ENCODE measurements around the gene MTHFD1L. TPM values are rescaled to one million over a fixed set of nuclear protein-coding genes. Genes with fewer than 3 reads are reported as not detected.
A peak's percentile ranks its signal among the peaks of the same experiment; 100 is the strongest.

Gene MTHFD1L
- total RNA-seq, 1 donor from 2014 or later, result 66.0 TPM

DNA sequence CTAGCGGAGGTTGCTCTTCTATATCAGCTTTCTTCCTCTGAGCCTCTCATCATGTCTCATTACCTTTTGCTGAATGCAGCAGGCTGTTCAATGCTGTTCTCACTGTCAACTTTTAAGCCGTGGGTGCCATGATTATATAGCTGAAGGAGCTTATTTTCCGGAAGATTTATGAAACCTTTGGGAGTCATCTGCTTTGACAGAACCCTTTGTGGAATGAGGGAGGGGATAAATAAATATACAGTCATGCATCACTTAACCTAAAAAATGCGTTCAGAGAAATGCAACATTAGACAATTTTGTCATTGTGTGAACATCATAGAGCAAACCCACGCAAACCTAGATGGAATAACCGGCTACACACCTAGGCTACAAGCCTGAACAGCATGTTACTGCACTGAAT is 272.0 kb downstream of the MTHFD1L start:
- peaks cover 9% of the 10 kb centered on the region for H3K4me1 Mint-ChIP-seq (ENCODE audit: unreplicated experiment)
- H3K36me3 Mint-ChIP-seq (ENCODE audit: low read depth, unreplicated experiment), result no peaks in the 10 kb centered on the region
- DNase-seq (ENCODE audit: low spot score), result no peak
- TF ChIP-seq, protein P1, sequence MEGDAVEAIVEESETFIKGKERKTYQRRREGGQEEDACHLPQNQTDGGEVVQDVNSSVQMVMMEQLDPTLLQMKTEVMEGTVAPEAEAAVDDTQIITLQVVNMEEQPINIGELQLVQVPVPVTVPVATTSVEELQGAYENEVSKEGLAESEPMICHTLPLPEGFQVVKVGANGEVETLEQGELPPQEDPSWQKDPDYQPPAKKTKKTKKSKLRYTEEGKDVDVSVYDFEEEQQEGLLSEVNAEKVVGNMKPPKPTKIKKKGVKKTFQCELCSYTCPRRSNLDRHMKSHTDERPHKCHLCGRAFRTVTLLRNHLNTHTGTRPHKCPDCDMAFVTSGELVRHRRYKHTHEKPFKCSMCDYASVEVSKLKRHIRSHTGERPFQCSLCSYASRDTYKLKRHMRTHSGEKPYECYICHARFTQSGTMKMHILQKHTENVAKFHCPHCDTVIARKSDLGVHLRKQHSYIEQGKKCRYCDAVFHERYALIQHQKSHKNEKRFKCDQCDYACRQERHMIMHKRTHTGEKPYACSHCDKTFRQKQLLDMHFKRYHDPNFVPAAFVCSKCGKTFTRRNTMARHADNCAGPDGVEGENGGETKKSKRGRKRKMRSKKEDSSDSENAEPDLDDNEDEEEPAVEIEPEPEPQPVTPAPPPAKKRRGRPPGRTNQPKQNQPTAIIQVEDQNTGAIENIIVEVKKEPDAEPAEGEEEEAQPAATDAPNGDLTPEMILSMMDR (IDR thresholded peaks at IDR 0.05; ENCODE audit: unreplicated experiment), result no peak
- H3K27me3 Mint-ChIP-seq (ENCODE audit: unreplicated experiment), result peaks cover 3% of the 10 kb centered on the region
- no peak overlapping the region for H3K27ac Mint-ChIP-seq (ENCODE audit: unreplicated experiment)
- H3K4me3 Mint-ChIP-seq (ENCODE audit: unreplicated experiment), result no peak overlapping the region
- H3K9me3 Mint-ChIP-seq (ENCODE audit: unreplicated experiment), result no peaks in the 10 kb centered on the region

DNA sequence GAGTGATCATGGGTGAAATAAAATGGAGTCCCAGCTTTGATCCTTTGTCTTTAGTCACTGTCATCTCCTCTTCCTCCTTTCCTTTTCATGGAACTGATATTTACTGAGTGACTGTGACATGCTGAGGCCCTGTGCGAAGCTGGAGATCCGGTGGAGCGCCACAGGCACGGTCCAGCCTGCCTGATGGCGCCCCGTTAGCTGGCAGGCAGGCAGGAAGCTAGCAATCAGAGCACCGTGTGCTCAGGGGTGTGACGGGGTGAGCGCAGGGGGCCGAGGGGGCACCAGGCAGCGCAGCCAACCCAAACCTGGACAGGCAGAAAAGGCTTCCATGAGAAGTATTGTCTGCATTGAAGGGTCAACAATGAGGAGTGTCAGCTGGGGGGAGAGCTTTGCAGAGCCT is 274.0 kb downstream of the MTHFD1L start:
- H3K27me3 Mint-ChIP-seq (ENCODE audit: unreplicated experiment), result peaks cover 3% of the 10 kb centered on the region
- peaks cover 25% of the 10 kb centered on the region for H3K4me1 Mint-ChIP-seq (ENCODE audit: unreplicated experiment)
- peak overlapping the region; percentile 42 for H3K4me3 Mint-ChIP-seq (ENCODE audit: unreplicated experiment)
- H3K9me3 Mint-ChIP-seq (ENCODE audit: unreplicated experiment), result no peaks in the 10 kb centered on the region
- no peaks in the 10 kb centered on the region for H3K36me3 Mint-ChIP-seq (ENCODE audit: low read depth, unreplicated experiment)
- TF ChIP-seq, protein P1 (IDR thresholded peaks at IDR 0.05; ENCODE audit: unreplicated experiment), result no peak
- H3K27ac Mint-ChIP-seq (ENCODE audit: unreplicated experiment), result no peak overlapping the region
- DNase-seq (ENCODE audit: low spot score), result no peak

DNA sequence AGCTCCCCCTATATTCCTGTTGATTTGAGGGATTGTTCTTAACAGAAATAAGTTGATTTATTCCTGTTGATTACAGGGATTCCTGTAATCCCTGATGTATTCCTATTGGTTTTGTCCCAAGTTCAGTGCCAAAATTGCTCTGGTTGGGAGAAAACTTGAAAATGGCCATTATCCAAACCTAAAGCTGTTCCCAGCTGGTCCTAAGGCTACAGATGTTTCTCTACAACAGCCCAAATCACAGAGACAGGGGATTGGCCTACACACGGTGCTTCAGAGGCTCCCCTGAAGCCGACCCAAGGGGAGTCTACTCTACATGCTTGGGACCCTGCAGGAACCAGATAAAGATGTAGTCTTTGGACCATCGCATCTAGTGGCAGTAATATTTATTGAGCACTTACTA is 275.3 kb downstream of the MTHFD1L start:
- TF ChIP-seq, protein P1 (IDR thresholded peaks at IDR 0.05; ENCODE audit: unreplicated experiment), result no peak
- Mint-ChIP-seq H3K9me3 (ENCODE audit: unreplicated experiment) (no peaks in the 10 kb centered on the region), H3K27me3 (ENCODE audit: unreplicated experiment) (peaks cover 3% of the 10 kb centered on the region)

DNA sequence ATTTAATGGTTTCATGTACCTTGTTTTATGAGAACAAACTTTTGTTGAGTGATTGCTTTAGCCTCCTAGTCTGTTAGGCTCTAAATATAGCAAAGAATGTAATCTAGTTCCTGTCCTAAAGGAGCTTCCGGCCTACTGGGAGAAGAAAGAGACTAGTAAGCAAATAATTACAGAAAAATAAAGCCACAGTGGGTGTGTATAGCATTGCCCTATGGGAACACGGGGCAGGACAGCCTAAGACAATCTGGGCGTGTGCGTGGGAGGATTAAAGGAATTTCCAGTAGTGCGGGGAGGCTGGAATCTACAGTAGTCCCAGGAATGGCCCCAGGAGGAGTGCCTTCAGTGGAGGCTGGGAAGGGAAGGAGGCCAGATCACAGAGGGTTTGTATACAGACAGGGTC is 276.2 kb downstream of the MTHFD1L start:
- Mint-ChIP-seq H3K4me1 (ENCODE audit: unreplicated experiment) (peaks cover 29% of the 10 kb centered on the region), H3K4me3 (ENCODE audit: unreplicated experiment) (no peak overlapping the region), H3K27ac (ENCODE audit: unreplicated experiment) (peak overlapping the region; percentile 24), H3K9me3 (ENCODE audit: unreplicated experiment) (no peaks in the 10 kb centered on the region), H3K36me3 (ENCODE audit: low read depth, unreplicated experiment) (no peaks in the 10 kb centered on the region), H3K27me3 (ENCODE audit: unreplicated experiment) (peaks cover 3% of the 10 kb centered on the region)
- no peak for DNase-seq (ENCODE audit: low spot score)
- TF ChIP-seq, protein P1 (IDR thresholded peaks at IDR 0.05; ENCODE audit: unreplicated experiment), result no peak

More for the DNA sequence above, 275.3 kb downstream of the MTHFD1L start:
- Mint-ChIP-seq H3K27ac (ENCODE audit: unreplicated experiment) (no peak overlapping the region), H3K4me3 (ENCODE audit: unreplicated experiment) (no peak overlapping the region), H3K4me1 (ENCODE audit: unreplicated experiment) (peaks cover 29% of the 10 kb centered on the region), H3K36me3 (ENCODE audit: low read depth, unreplicated experiment) (no peaks in the 10 kb centered on the region)
- no peak for DNase-seq (ENCODE audit: low spot score)

DNA sequence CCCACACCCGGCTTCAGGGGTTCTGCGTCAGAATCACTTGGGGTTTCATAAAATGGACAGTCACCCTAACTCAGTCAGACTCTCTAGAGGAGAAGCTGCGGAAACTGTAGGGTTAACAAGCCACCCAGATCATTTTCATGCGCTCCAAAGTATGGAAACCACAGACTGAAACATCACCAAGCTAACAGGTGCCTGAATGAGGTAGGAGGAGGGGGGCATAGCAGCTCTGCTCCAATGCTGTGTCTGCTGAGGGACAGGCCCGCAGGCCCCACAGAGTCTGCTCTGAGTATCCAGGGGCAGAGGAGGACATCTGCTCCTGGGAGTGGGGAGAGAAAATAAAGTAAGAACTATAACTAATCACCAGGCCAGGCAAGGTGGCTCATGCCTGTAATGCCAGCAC is 277.2 kb downstream of the MTHFD1L start:
- DNase-seq (ENCODE audit: low spot score), result no peak
- Mint-ChIP-seq H3K4me3 (ENCODE audit: unreplicated experiment) (no peak overlapping the region), H3K27ac (ENCODE audit: unreplicated experiment) (peak overlapping the region; percentile 83), H3K4me1 (ENCODE audit: unreplicated experiment) (peaks cover 29% of the 10 kb centered on the region), H3K9me3 (ENCODE audit: unreplicated experiment) (no peaks in the 10 kb centered on the region), H3K36me3 (ENCODE audit: low read depth, unreplicated experiment) (no peaks in the 10 kb centered on the region), H3K27me3 (ENCODE audit: unreplicated experiment) (peaks cover 3% of the 10 kb centered on the region)
- TF ChIP-seq, protein P1 (IDR thresholded peaks at IDR 0.05; ENCODE audit: unreplicated experiment), result no peak
